Keratinocyte (primary cell): ENCODE measurements around the gene PDZRN4. TPM values are rescaled to one million over a fixed set of nuclear protein-coding genes. Genes with fewer than 3 reads are reported as not detected.

Source experiments
- DNase-seq: peaks from one replicate; pipeline ENCODE4 v3.0.0-alpha.2; 2011; ENCODE audit warnings: low read depth, missing footprints, low spot score
- FAIRE-seq: peaks from 2 replicates; lab custom pipeline; 2011; peaks lifted over from hg19 to GRCh38; lab: Jason Lieb, UNC
- H2AFZ ChIP-seq: 2 replicates; pipeline ENCODE4 v1.6.0; 2012; ENCODE audit warnings: low read length, control low read depth, inconsistent platforms; ENCODE audit not compliant: control insufficient read depth
- H3K27ac ChIP-seq: 2 replicates; pipeline ENCODE4 v1.5.1; 2011; ENCODE audit warnings: low read length; ENCODE audit not compliant: control insufficient read depth, insufficient read depth
- H3K27me3 ChIP-seq: 3 replicates; pipeline ENCODE4 v1.6.0; 2011; ENCODE audit warnings: low read length; ENCODE audit not compliant: control insufficient read depth, insufficient read depth; ENCODE audit errors: extremely low read depth
- H3K36me3 ChIP-seq, 2 experiments: 2 replicates in 1 of 2; 3 replicates in 1 of 2; pipeline ENCODE4 v1.5.1; 2011; ENCODE audit warnings: low read length in 2 of 2, mild to moderate bottlenecking in 1 of 2; ENCODE audit not compliant: control insufficient read depth in 2 of 2, insufficient read depth in 2 of 2; ENCODE audit errors: extremely low read depth in 1 of 2
- H3K4me1 ChIP-seq: 3 replicates; pipeline ENCODE4 v1.5.1; 2011; ENCODE audit warnings: low read length; ENCODE audit not compliant: control insufficient read depth, insufficient read depth; ENCODE audit errors: extremely low read depth
- H3K4me2 ChIP-seq: 3 replicates; pipeline ENCODE4 v1.6.0; 2011; ENCODE audit warnings: low read depth, low read length; ENCODE audit not compliant: control insufficient read depth, insufficient read depth; ENCODE audit errors: extremely low read depth
- H3K4me3 ChIP-seq, 3 experiments: fragments of 200-600 bp in 1 of 3; sonication (generic) in 1 of 3; 2 replicates in 2 of 3; 3 replicates in 1 of 3; pipeline ENCODE4 v1.5.1; 2011 to 2016; ENCODE audit warnings: low read length in 3 of 3, mild to moderate bottlenecking in 3 of 3, control low read depth in 2 of 3, inconsistent platforms in 1 of 3, low read depth in 1 of 3, mixed read lengths in 1 of 3, mixed run types in 1 of 3, moderate library complexity in 1 of 3; ENCODE audit not compliant: control insufficient read depth in 2 of 3, insufficient read depth in 2 of 3; ENCODE audit errors: extremely low read depth in 1 of 3
- H3K79me2 ChIP-seq: 2 replicates; pipeline ENCODE4 v1.6.0; 2012; ENCODE audit warnings: low read length; ENCODE audit not compliant: control insufficient read depth, insufficient read depth
- H3K9ac ChIP-seq: 3 replicates; pipeline ENCODE4 v1.6.0; 2011; ENCODE audit warnings: low read length; ENCODE audit not compliant: control insufficient read depth, insufficient read depth; ENCODE audit errors: extremely low read depth
- H3K9me1 ChIP-seq: 3 replicates; pipeline ENCODE4 v1.6.0; 2011; ENCODE audit warnings: low read length; ENCODE audit not compliant: control insufficient read depth, insufficient read depth; ENCODE audit errors: extremely low read depth
- H3K9me3 ChIP-seq: 2 replicates; pipeline ENCODE4 v1.5.1; 2012; ENCODE audit warnings: low read depth, low read length; ENCODE audit not compliant: control insufficient read depth
- H4K20me1 ChIP-seq: 3 replicates; pipeline ENCODE4 v1.6.0; 2011; ENCODE audit warnings: low read length; ENCODE audit not compliant: control insufficient read depth, insufficient read depth; ENCODE audit errors: extremely low read depth
- CTCF ChIP-seq, 3 experiments: IDR thresholded peaks in 1 of 3; conservative IDR thresholded peaks in 1 of 3; optimal IDR thresholded peaks in 1 of 3; 2 replicates in 2 of 3; 3 replicates in 1 of 3; pipeline versions ENCODE3 to v1.5.1; 2011; ENCODE audit warnings: low read length in 3 of 3, mild to moderate bottlenecking in 3 of 3, moderate library complexity in 2 of 3, control low read depth in 1 of 3, inconsistent platforms in 1 of 3; ENCODE audit not compliant: insufficient read depth in 2 of 3; ENCODE audit errors: extremely low read depth in 1 of 3
- EZH2 ChIP-seq: IDR thresholded peaks from one replicate; pipeline ENCODE4 v1.6.1; 2012; ENCODE audit warnings: inconsistent platforms, mild to moderate bottlenecking, low read length, moderate library complexity
- dilution Hi-C: fragments of 300-500 bp; cut with MboI; formaldehyde crosslinking; loops from one replicate; pipeline ENCODE4 v1.7.0; 2020; ENCODE audit warnings: low sequenced_read_pairs; ENCODE audit not compliant: extremely low pct_ligation_motif_present
- polyA plus RNA-seq, 5 experiments: library from polyadenylated mRNA; depleted of rRNA in 3 of 5; stranded (reverse) in 3 of 5; stranded (forward) in 1 of 5; unstranded in 1 of 5; fragments of >200 nt; gene quantifications; 1 replicate in 1 of 5; 2 replicates in 3 of 5; 3 replicates in 1 of 5; pipeline versions ENCODE4 v1.2.1 to v1.2.3, GENCODE V29; 2011 to 2012; ENCODE audit warnings: missing spikeins in 2 of 5, low read depth in 1 of 5, low replicate concordance in 1 of 5

Gene PDZRN4
- polyA plus RNA-seq, 1 donor (not counting 4 experiments of a cell fraction or from before 2014, with no cell fraction given), result not detected

GRCh38 chr12:41521872-41522379 lies 333.8 kb downstream of the PDZRN4 start:
- Histone ChIP-seq H3K9ac (no peak overlapping the region), H3K9me3 (no peaks in the 10 kb centered on the region), H2AFZ (peak overlapping the region; percentile 64), H3K9me1 (no peaks in the 10 kb centered on the region), H3K4me2 (peak overlapping the region; percentile 74), H4K20me1 (no peaks in the 10 kb centered on the region), H3K36me3 (no peaks in the 10 kb centered on the region), H3K79me2 (no peaks in the 10 kb centered on the region), H3K27me3 (no peaks in the 10 kb centered on the region), H3K4me1 (peaks cover 3% of the 10 kb centered on the region), H3K4me3 (peak overlapping the region in 2 of 3 experiments; percentile 27 to 55), H3K27ac (no peak overlapping the region)
- no peak for TF ChIP-seq CTCF (optimal IDR thresholded peaks at IDR 0.05 in 1 of 3, IDR thresholded peaks at IDR 0.05 in 1 of 3, conservative IDR thresholded peaks at IDR 0.05 in 1 of 3; ENCODE audit: extremely low read depth in 1 of 3, insufficient read depth in 2 of 3, low read length in 3 of 3)
- TF ChIP-seq EZH2, result no peak
- FAIRE-seq (peak; percentile 82), DNase-seq (peak; percentile 69)
- dilution Hi-C loops, result no loop called here

GRCh38 chr12:41527062-41527461 lies 338.9 kb downstream of the PDZRN4 start:
- Histone ChIP-seq H2AFZ (no peak overlapping the region), H3K9ac (no peak overlapping the region), H3K4me1 (no peaks in the 10 kb centered on the region), H3K27ac (no peak overlapping the region), H3K9me1 (no peaks in the 10 kb centered on the region), H3K9me3 (no peaks in the 10 kb centered on the region), H3K36me3 (no peaks in the 10 kb centered on the region), H3K4me3 (no peak overlapping the region), H4K20me1 (no peaks in the 10 kb centered on the region), H3K27me3 (no peaks in the 10 kb centered on the region), H3K4me2 (no peak overlapping the region), H3K79me2 (no peaks in the 10 kb centered on the region)
- no peak for FAIRE-seq
- DNase-seq, result no peak
- dilution Hi-C loops, result no loop called here
- TF ChIP-seq EZH2 (no peak), CTCF (optimal IDR thresholded peaks at IDR 0.05 in 1 of 3, IDR thresholded peaks at IDR 0.05 in 1 of 3, conservative IDR thresholded peaks at IDR 0.05 in 1 of 3; ENCODE audit: extremely low read depth in 1 of 3, insufficient read depth in 2 of 3, low read length in 3 of 3) (no peak)
